ENCODE measurements around the gene SLC1A3. TPM values are rescaled to one million over a fixed set of nuclear protein-coding genes. Genes with fewer than 3 reads are reported as not detected.
A peak's percentile ranks its signal among the peaks of the same experiment; 100 is the strongest.

SLC1A3 gene
- total RNA-seq, 1 donor from 2014 or later: 5.6 TPM

- ATAC-seq (no peak), DNase-seq (ENCODE audit: low spot score) (no peak)
These were observed 76.1 kb downstream of the SLC1A3 start for GRCh38 chr5:36682499-36682898.

GRCh38 chr5:36683821-36684434 lies 77.5 kb downstream of the SLC1A3 start:
- ATAC-seq (no peak), DNase-seq (ENCODE audit: low spot score) (no peak)

- ATAC-seq (no peak), DNase-seq (ENCODE audit: low spot score) (no peak)
These were observed 79.4 kb downstream of the SLC1A3 start for GRCh38 chr5:36685631-36686288.

GRCh38 chr5:36686881-36687280 lies 80.5 kb downstream of the SLC1A3 start:
- no peak for DNase-seq (ENCODE audit: low spot score)
- no peak for ATAC-seq

GRCh38 chr5:36688722-36689121 lies 82.3 kb downstream of the SLC1A3 start:
- DNase-seq (ENCODE audit: low spot score) (no peak), ATAC-seq (no peak)

GRCh38 chr5:36689225-36689624 lies 82.8 kb downstream of the SLC1A3 start:
- ATAC-seq: no peak
- DNase-seq (ENCODE audit: low spot score): no peak

GRCh38 chr5:36690041-36690961 lies 83.9 kb downstream of the SLC1A3 start:
- ATAC-seq (peak; percentile 90), DNase-seq (ENCODE audit: low spot score) (peak; percentile 72)

GRCh38 chr5:36691226-36691625 lies 84.8 kb downstream of the SLC1A3 start:
- ATAC-seq (no peak), DNase-seq (ENCODE audit: low spot score) (no peak)

DNA sequence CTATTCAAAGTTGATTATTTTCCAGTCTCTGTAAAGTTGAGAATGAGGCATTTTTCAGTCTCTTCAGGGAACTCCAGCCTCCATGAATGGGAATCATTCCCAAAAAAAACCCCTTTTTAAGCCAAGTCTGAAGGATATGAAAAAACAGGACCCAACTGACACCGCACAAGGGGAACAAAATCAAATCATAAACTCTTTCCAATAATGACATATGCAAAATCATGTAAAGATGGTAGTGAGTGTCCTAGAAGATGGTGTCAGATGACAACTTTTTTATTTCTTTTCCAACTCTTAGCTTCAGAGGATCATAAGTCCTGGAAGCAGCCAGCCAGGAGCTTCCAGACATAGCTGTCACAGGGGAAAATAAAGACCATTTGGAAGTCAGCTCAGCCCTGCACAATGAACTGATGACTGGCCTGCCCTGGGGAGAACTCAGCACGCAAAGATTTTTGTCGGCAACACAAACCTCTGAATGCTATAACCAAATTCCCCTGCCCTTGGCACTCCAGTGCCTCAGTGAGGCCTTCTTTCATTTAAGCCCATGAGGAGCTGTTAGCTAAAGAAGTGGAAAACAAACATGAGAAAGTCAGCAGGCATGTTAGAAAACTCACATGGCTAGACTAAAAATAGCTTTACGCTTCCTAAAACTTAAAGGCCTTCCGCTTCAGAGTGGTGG lies 85.4 kb downstream of the SLC1A3 start:
- ATAC-seq (no peak), DNase-seq (ENCODE audit: low spot score) (no peak)

DNA sequence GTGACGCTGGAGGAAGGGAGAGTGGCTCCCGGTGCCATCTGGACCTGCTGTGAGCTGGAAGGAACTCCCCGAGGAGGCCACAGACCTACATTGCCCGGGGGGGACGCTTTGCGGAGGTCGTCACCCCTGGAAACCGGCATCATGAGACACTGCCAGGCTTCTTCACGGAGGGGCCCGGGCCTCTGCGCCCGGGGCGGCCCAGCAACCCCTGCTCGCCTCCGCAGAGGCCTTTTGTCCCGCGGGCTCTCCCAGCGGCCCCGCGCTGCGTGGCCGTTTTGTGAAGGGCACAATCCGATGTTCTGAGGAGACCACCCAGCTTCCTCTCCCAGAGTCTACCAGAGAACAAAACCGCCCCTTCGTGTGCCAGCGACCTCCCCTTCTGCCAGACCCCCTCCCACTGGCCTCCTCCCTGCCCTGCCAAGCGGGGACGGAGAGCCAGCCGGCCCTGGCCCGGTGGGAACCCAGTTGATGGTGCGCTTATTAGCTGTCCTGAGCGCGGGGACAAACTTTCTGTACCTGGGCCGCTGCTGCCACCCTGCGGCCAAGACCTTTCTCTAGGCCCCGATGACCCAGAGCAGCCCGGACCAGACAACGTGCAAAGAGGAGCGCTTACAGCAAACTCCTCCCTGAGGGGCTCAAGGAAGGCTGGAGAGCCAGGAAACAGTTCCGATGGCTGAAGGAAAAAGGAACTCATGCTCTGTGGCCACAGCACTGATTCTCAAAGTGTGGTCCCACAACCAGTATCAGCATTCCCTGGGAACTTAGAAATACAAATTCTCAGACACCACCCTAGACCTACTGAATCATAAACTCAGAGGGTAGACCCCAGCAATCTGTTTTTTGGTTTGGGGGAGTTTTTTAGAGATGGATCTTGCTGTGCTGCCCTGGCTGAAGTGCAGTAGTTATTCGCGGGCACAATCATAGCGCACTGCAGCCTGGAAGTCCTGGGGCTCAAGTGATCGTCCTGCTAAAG lies 86.7 kb downstream of the SLC1A3 start:
- DNase-seq (ENCODE audit: low spot score) (peak; percentile 77), ATAC-seq (peak; percentile 86)

GRCh38 chr5:36694351-36694750 lies 87.9 kb downstream of the SLC1A3 start:
- no peak for DNase-seq (ENCODE audit: low spot score)
- no peak for ATAC-seq

- DNase-seq (ENCODE audit: low spot score) (peak; percentile 65), ATAC-seq (peak; percentile 89)
These were observed 89.8 kb downstream of the SLC1A3 start for GRCh38 chr5:36696059-36696673.

DNA sequence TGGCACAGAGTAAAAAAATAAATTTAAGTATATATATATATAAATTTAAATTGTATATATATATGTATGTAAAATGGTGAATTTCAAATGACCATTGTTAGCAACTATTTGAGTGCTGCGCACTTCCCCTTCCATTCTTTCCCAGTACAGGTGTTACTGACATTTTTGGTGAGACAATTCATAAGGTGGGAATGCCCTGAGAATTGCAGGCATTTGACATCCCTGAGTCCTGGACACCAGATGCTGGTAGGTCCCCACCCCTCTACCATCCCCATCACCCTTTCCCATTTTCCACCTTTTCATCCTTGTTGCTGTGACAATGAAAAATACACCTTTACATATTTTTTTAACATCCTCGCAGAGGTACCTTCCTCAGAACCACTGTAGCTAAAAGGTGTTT lies 91.6 kb downstream of the SLC1A3 start:
- no peak for DNase-seq (ENCODE audit: low spot score)
- no peak for ATAC-seq

DNA sequence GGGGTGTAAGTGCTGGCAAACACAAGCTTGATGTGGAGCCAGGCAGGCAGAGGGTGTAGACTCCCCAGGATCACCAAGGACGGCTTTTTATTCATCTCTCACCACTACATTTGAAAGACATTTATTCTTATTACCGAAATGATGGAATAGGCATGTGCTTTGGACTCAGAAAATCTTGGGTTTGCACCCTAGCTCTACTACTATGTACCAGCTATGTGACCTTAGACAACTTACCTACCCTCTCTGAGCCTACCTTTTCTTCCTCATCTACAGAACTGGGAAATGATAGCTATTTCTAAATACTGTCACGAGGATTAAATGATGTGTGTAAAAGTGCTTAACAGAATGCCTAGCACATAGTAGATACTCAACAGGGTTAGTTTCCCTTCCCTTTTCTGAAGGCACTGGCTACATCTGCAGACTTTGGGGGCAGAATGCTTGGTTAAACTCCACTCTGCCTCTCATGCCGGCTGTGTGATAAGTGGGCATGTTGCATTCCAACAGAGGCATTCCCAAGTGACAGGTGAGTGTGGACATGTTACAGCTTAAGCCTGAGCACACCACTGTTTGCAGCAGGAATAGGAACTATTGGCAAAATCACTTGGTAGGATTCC lies 94.8 kb downstream of the SLC1A3 start:
- ATAC-seq (no peak), DNase-seq (ENCODE audit: low spot score) (no peak)

- ATAC-seq (peak; percentile 62), DNase-seq (ENCODE audit: low spot score) (no peak)
These were observed 96.9 kb downstream of the SLC1A3 start for GRCh38 chr5:36703245-36703860.

DNA sequence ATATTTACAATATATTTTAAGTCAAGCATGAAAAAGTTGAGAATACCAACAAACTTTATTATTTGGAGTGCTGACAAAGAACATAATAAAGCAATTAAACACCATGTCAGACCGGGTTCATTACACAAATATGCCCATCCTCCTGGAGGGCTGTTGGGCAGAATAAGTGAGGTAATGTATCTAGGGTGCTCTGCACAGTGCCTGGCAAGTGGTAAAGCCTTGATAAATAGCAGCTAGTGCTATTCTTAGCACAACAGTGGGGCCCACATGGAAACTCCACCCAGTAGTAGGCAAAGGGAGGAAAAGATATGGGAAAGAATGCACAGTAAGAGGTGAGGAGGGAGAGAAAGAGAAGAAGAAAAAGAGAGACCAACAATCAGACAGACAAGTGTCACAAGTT lies 97.7 kb downstream of the SLC1A3 start:
- ATAC-seq (no peak), DNase-seq (ENCODE audit: low spot score) (no peak)

GRCh38 chr5:36705055-36705454 lies 98.6 kb downstream of the SLC1A3 start:
- no peak for ATAC-seq
- no peak for DNase-seq (ENCODE audit: low spot score)

DNA sequence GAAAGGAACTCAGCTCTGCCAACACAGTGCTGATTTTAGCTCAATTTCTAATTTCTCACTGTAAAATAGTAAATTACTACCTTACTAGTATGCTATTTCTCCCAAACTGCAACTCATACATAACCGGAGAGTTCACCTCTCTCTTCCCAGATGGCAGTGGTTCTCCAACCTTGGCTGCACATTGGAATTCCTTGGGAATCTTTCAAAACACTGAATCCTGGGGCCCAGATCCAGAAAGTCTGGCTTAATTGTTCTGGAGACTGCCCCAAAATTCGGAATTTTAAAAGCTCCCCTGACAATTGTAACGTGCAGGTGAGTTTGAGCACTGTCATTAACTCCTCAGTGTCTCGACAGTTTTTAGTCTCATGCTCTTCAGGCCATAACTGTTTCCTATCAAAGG lies 100.3 kb downstream of the SLC1A3 start:
- no peak for DNase-seq (ENCODE audit: low spot score)
- no peak for ATAC-seq

- ATAC-seq: no peak
- DNase-seq (ENCODE audit: low spot score): no peak
These were observed 102.6 kb downstream of the SLC1A3 start for GRCh38 chr5:36708996-36709395.

All from left lobe of liver (tissue), 2 donors.